ENCODE measurements around the gene LEPROT. TPM values are rescaled to one million over a fixed set of nuclear protein-coding genes. Genes with fewer than 3 reads are reported as not detected.

Gene LEPROT
- total RNA-seq, 1 experiment from 2014 or later = 18.4 TPM

GRCh38 chr1:65480684-65481405 is 60.4 kb downstream of the LEPROT start:
- CTCF ChIA-PET = no interaction called here
- intact Hi-C loops (cut with micrococcal nuclease) = no loop called here
- no peaks in the 10 kb centered on the region for H3K9me3 ChIP-seq (ENCODE audit: low read length)

GRCh38 chr1:65483993-65484754 is 63.7 kb downstream of the LEPROT start:
- intact Hi-C loops (cut with micrococcal nuclease) = no loop called here
- TF ChIP-seq CTCF (conservative IDR thresholded peaks at IDR 0.05; ENCODE audit: low read depth, low read length) (no peak), EZH2 (IDR thresholded peaks at IDR 0.05; ENCODE audit: low read length, unreplicated experiment) (no peak), EZH2phosphoT487 (IDR thresholded peaks at IDR 0.05; ENCODE audit: borderline replicate concordance, low read length) (no peak)
- Histone ChIP-seq H3K9ac (ENCODE audit: low read length) (no peak overlapping the region), H3K36me3 (ENCODE audit: low read depth, low read length) (no peaks in the 10 kb centered on the region), H3K4me1 (ENCODE audit: insufficient read depth, low read length) (no peaks in the 10 kb centered on the region), H3K4me3 (ENCODE audit: low read length) (no peak overlapping the region), H3K9me3 (ENCODE audit: low read length) (no peaks in the 10 kb centered on the region), H3K4me2 (ENCODE audit: low read length) (no peak overlapping the region), H3K27ac (ENCODE audit: low read length) (no peak overlapping the region), H2AFZ (ENCODE audit: low read length) (no peak overlapping the region), H4K20me1 (ENCODE audit: low read length) (no peaks in the 10 kb centered on the region), H3F3A (ENCODE audit: low read length, unreplicated experiment) (no peaks in the 10 kb centered on the region), H3K9me2 (replicated peaks; ENCODE audit: low read length) (no peaks in the 10 kb centered on the region), H3K27me3 (ENCODE audit: low read length) (peaks cover 66% of the 10 kb centered on the region), H3K79me2 (ENCODE audit: low read length) (no peaks in the 10 kb centered on the region)
- ATAC-seq = no peak
- no peak for DNase-seq
- POLR2A ChIA-PET (ENCODE audit: unreplicated experiment) = no interaction called here
- no TSS peak for BruUV-seq (replicated peaks)
- CTCF ChIA-PET = no interaction called here

More at GRCh38 chr1:65480684-65481405, 60.4 kb downstream of the LEPROT start:
- H3K4me3 ChIP-seq (ENCODE audit: low read length) = no peak overlapping the region
- POLR2A ChIA-PET (ENCODE audit: unreplicated experiment) = no interaction called here
- H3F3A ChIP-seq (ENCODE audit: low read length, unreplicated experiment) = no peaks in the 10 kb centered on the region
- TF ChIP-seq CTCF (conservative IDR thresholded peaks at IDR 0.05; ENCODE audit: low read depth, low read length) (no peak), EZH2 (IDR thresholded peaks at IDR 0.05; ENCODE audit: low read length, unreplicated experiment) (no peak), EZH2phosphoT487 (IDR thresholded peaks at IDR 0.05; ENCODE audit: borderline replicate concordance, low read length) (no peak)
- H3K9ac ChIP-seq (ENCODE audit: low read length) = no peak overlapping the region
- no peaks in the 10 kb centered on the region for H3K36me3 ChIP-seq (ENCODE audit: low read depth, low read length)
- no peak overlapping the region for H3K27ac ChIP-seq (ENCODE audit: low read length)
- BruUV-seq (replicated peaks) = no TSS peak
- no peak overlapping the region for H2AFZ ChIP-seq (ENCODE audit: low read length)
- H3K4me2 ChIP-seq (ENCODE audit: low read length) = no peak overlapping the region
- no peaks in the 10 kb centered on the region for H4K20me1 ChIP-seq (ENCODE audit: low read length)
- no peaks in the 10 kb centered on the region for H3K4me1 ChIP-seq (ENCODE audit: insufficient read depth, low read length)
- ATAC-seq = no peak
- DNase-seq = no peak
- no peaks in the 10 kb centered on the region for H3K9me2 ChIP-seq (replicated peaks; ENCODE audit: low read length)
- no peaks in the 10 kb centered on the region for H3K79me2 ChIP-seq (ENCODE audit: low read length)
- H3K27me3 ChIP-seq (ENCODE audit: low read length) = peaks cover 80% of the 10 kb centered on the region

Other genes starting within 250 kb of the LEPROT start
- 3.0 and 7.3 TPM in 2 replicates for gene DNAJC6, start 111.1 kb upstream of the LEPROT start, total RNA-seq (2014; rRNA removed)
- 0.46 TPM in 1 of 2 replicates, not detected in the other for gene LEPR, start within 50 bp of the LEPROT start, total RNA-seq (2014; rRNA removed)

Measured in PC-3 (cell line).